ENCODE data around the gene MS4A1. TPM values are rescaled to one million over a fixed set of nuclear protein-coding genes. Genes with fewer than 3 reads are reported as not detected.

The MS4A1 gene
- total RNA-seq, 1 experiment from 2014 or later, result 0.17 TPM

- ChIA-PET CTCF (interaction anchor here (0.7 kb wide), 1 partner anchor 219 kb away, joined by 3 read pairs; no protein-coding TSS in a partner anchor), POLR2A (no interaction called here)
- peaks cover 6% of the 10 kb centered on the region for H3K4me1 Mint-ChIP-seq
- peaks cover 16% of the 10 kb centered on the region for H3K36me3 Mint-ChIP-seq
- no peak overlapping the region for H3K4me3 Mint-ChIP-seq
- DNase-seq (ENCODE audit: low spot score) (no peak), ATAC-seq (no peak)
- TF ChIP-seq CREM (CRISPR knock-in tag; IDR thresholded peaks at IDR 0.05) (no peak), NFATC4 (CRISPR knock-in tag; IDR thresholded peaks at IDR 0.05) (no peak), MAX (CRISPR knock-in tag; IDR thresholded peaks at IDR 0.05) (no peak), ZNF121 (CRISPR knock-in tag; IDR thresholded peaks at IDR 0.05) (no peak), GTF2I (CRISPR knock-in tag; conservative IDR thresholded peaks at IDR 0.05) (no peak), ZNF396 (CRISPR knock-in tag; IDR thresholded peaks at IDR 0.05; ENCODE audit: borderline replicate concordance) (no peak), SMAD3 (CRISPR knock-in tag; IDR thresholded peaks at IDR 0.05; ENCODE audit: borderline replicate concordance) (no peak), ETV6 (CRISPR knock-in tag; IDR thresholded peaks at IDR 0.05) (no peak), TP53 (CRISPR knock-in tag; IDR thresholded peaks at IDR 0.05) (no peak), SMAD4 (CRISPR knock-in tag; IDR thresholded peaks at IDR 0.05) (no peak), ZNF532 (CRISPR knock-in tag; IDR thresholded peaks at IDR 0.05; ENCODE audit: borderline replicate concordance) (no peak), ZNF263 (CRISPR knock-in tag; IDR thresholded peaks at IDR 0.05; ENCODE audit: low read depth) (no peak), ERG (CRISPR knock-in tag; IDR thresholded peaks at IDR 0.05) (no peak)
- TF ChIP-seq, protein P1, sequence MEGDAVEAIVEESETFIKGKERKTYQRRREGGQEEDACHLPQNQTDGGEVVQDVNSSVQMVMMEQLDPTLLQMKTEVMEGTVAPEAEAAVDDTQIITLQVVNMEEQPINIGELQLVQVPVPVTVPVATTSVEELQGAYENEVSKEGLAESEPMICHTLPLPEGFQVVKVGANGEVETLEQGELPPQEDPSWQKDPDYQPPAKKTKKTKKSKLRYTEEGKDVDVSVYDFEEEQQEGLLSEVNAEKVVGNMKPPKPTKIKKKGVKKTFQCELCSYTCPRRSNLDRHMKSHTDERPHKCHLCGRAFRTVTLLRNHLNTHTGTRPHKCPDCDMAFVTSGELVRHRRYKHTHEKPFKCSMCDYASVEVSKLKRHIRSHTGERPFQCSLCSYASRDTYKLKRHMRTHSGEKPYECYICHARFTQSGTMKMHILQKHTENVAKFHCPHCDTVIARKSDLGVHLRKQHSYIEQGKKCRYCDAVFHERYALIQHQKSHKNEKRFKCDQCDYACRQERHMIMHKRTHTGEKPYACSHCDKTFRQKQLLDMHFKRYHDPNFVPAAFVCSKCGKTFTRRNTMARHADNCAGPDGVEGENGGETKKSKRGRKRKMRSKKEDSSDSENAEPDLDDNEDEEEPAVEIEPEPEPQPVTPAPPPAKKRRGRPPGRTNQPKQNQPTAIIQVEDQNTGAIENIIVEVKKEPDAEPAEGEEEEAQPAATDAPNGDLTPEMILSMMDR (IDR thresholded peaks at IDR 0.05), result no peak
- TF ChIP-seq, protein P2, sequence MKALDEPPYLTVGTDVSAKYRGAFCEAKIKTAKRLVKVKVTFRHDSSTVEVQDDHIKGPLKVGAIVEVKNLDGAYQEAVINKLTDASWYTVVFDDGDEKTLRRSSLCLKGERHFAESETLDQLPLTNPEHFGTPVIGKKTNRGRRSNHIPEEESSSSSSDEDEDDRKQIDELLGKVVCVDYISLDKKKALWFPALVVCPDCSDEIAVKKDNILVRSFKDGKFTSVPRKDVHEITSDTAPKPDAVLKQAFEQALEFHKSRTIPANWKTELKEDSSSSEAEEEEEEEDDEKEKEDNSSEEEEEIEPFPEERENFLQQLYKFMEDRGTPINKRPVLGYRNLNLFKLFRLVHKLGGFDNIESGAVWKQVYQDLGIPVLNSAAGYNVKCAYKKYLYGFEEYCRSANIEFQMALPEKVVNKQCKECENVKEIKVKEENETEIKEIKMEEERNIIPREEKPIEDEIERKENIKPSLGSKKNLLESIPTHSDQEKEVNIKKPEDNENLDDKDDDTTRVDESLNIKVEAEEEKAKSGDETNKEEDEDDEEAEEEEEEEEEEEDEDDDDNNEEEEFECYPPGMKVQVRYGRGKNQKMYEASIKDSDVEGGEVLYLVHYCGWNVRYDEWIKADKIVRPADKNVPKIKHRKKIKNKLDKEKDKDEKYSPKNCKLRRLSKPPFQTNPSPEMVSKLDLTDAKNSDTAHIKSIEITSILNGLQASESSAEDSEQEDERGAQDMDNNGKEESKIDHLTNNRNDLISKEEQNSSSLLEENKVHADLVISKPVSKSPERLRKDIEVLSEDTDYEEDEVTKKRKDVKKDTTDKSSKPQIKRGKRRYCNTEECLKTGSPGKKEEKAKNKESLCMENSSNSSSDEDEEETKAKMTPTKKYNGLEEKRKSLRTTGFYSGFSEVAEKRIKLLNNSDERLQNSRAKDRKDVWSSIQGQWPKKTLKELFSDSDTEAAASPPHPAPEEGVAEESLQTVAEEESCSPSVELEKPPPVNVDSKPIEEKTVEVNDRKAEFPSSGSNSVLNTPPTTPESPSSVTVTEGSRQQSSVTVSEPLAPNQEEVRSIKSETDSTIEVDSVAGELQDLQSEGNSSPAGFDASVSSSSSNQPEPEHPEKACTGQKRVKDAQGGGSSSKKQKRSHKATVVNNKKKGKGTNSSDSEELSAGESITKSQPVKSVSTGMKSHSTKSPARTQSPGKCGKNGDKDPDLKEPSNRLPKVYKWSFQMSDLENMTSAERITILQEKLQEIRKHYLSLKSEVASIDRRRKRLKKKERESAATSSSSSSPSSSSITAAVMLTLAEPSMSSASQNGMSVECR (CRISPR knock-in tag; IDR thresholded peaks at IDR 0.05; ENCODE audit: borderline replicate concordance), result no peak
- H3K27me3 Mint-ChIP-seq (ENCODE audit: low read depth), result no peaks in the 10 kb centered on the region
- peaks cover 17% of the 10 kb centered on the region for H3K9me3 Mint-ChIP-seq
- no peak overlapping the region for H3K27ac Mint-ChIP-seq
Observed at GRCh38 chr11:60513496-60514460, 58.1 kb downstream of the MS4A1 start.
